ENCODE results near the gene GADL1.

The GADL1 gene

DNA sequence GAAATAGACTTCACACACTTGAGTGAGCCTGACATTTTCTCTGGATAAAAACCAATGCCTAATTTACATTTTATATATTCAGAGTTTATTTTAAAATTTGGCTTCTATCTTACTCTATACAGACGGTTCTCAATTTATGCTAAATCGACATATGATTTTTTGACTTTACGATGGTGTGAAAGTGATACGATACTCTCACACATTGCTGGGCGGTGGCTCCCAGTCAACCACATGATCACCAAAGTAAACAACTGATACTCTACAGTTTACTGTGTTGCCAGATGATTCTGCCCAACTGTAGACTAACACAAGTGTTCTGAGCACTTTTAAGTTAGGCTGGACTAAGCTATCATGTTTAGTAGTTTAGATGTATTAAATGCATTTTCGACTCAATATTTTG, 25.1 kb upstream of the GADL1 start:
- Histone ChIP-seq H3K79me2 (ENCODE audit: insufficient read depth, low read length) (no peaks in the 10 kb centered on the region), H3K27me3 (ENCODE audit: low read length) (no peaks in the 10 kb centered on the region), H3K27ac (ENCODE audit: low read depth, low read length) (no peak overlapping the region), H3K36me3 (ENCODE audit: low read length) (no peaks in the 10 kb centered on the region), H3K4me3 (ENCODE audit: insufficient read depth, low read length, poor library complexity, severe bottlenecking) (no peak overlapping the region), H3K9ac (ENCODE audit: low read length) (no peak overlapping the region), H3F3A (ENCODE audit: insufficient read depth) (no peaks in the 10 kb centered on the region), H2AFZ (ENCODE audit: low read depth, low read length, severe bottlenecking) (no peak overlapping the region), H3K4me2 (ENCODE audit: low read depth, low read length, poor library complexity, severe bottlenecking) (no peak overlapping the region), H3K9me2 (replicated peaks; ENCODE audit: insufficient read depth, low read length) (no peaks in the 10 kb centered on the region), H3K9me3 (ENCODE audit: insufficient read depth, low read length) (no peaks in the 10 kb centered on the region), H4K20me1 (ENCODE audit: low read depth, low read length) (no peaks in the 10 kb centered on the region)
- no peak for TF ChIP-seq EZH2phosphoT487 (conservative IDR thresholded peaks at IDR 0.05; ENCODE audit: low read length)
- TF ChIP-seq, protein P1, sequence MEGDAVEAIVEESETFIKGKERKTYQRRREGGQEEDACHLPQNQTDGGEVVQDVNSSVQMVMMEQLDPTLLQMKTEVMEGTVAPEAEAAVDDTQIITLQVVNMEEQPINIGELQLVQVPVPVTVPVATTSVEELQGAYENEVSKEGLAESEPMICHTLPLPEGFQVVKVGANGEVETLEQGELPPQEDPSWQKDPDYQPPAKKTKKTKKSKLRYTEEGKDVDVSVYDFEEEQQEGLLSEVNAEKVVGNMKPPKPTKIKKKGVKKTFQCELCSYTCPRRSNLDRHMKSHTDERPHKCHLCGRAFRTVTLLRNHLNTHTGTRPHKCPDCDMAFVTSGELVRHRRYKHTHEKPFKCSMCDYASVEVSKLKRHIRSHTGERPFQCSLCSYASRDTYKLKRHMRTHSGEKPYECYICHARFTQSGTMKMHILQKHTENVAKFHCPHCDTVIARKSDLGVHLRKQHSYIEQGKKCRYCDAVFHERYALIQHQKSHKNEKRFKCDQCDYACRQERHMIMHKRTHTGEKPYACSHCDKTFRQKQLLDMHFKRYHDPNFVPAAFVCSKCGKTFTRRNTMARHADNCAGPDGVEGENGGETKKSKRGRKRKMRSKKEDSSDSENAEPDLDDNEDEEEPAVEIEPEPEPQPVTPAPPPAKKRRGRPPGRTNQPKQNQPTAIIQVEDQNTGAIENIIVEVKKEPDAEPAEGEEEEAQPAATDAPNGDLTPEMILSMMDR (IDR thresholded peaks at IDR 0.05; ENCODE audit: insufficient read depth, low read length, poor library complexity, severe bottlenecking) = no peak

DNA sequence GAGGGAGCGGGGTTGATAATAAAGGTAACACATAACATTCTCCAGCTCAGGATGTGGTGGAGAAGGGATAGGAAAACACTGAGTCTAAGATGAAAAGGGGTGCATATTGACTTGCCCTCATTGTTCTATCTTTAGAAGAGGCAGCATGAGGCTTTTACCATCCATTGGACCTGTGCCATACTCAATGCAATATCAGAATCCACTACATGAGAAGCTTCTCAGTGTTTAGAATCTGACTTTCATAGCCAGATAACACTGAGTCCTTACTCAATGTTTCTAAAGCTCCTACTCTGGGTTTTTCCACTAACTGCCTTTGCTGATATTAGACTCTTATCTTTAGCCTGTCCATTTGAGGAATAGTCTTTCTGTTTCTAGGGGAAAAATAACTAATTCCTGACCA, 24.3 kb upstream of the GADL1 start:
- Histone ChIP-seq H3K4me3 (ENCODE audit: insufficient read depth, low read length, poor library complexity, severe bottlenecking) (no peak overlapping the region), H3F3A (ENCODE audit: insufficient read depth) (no peaks in the 10 kb centered on the region), H3K9ac (ENCODE audit: low read length) (no peak overlapping the region), H3K4me2 (ENCODE audit: low read depth, low read length, poor library complexity, severe bottlenecking) (no peak overlapping the region), H3K79me2 (ENCODE audit: insufficient read depth, low read length) (no peaks in the 10 kb centered on the region), H3K36me3 (ENCODE audit: low read length) (no peaks in the 10 kb centered on the region), H3K9me2 (replicated peaks; ENCODE audit: insufficient read depth, low read length) (no peaks in the 10 kb centered on the region), H2AFZ (ENCODE audit: low read depth, low read length, severe bottlenecking) (no peak overlapping the region), H4K20me1 (ENCODE audit: low read depth, low read length) (no peaks in the 10 kb centered on the region), H3K9me3 (ENCODE audit: insufficient read depth, low read length) (no peaks in the 10 kb centered on the region), H3K27ac (ENCODE audit: low read depth, low read length) (no peak overlapping the region), H3K27me3 (ENCODE audit: low read length) (no peaks in the 10 kb centered on the region)
- TF ChIP-seq, protein P1 (IDR thresholded peaks at IDR 0.05; ENCODE audit: insufficient read depth, low read length, poor library complexity, severe bottlenecking) = no peak
- TF ChIP-seq EZH2phosphoT487 (conservative IDR thresholded peaks at IDR 0.05; ENCODE audit: low read length) = no peak

DNA sequence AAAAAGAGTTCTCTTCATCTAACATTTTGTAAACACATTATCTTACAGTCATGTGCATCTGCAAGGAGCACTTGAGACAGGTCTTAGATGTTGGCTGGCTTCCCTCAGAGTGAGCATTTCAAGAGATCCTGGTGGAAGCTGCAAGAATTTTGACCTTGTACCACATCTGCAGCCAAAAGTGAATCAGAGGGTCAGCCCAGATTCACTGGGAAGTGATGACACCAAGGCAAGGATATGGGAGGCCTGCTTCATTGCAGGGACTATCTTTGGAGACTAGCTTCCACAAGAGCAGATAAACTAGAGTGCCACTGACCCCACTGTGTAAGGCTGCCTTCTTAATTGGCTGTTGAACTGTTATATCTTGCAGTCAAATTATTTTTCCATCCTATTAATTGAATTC, 21.3 kb upstream of the GADL1 start:
- Histone ChIP-seq H3F3A (ENCODE audit: insufficient read depth) (no peaks in the 10 kb centered on the region), H2AFZ (ENCODE audit: low read depth, low read length, severe bottlenecking) (no peak overlapping the region), H3K4me3 (ENCODE audit: insufficient read depth, low read length, poor library complexity, severe bottlenecking) (no peak overlapping the region), H3K9me2 (replicated peaks; ENCODE audit: insufficient read depth, low read length) (no peaks in the 10 kb centered on the region), H3K27ac (ENCODE audit: low read depth, low read length) (no peak overlapping the region), H3K4me2 (ENCODE audit: low read depth, low read length, poor library complexity, severe bottlenecking) (no peak overlapping the region), H4K20me1 (ENCODE audit: low read depth, low read length) (no peaks in the 10 kb centered on the region), H3K79me2 (ENCODE audit: insufficient read depth, low read length) (no peaks in the 10 kb centered on the region), H3K9me3 (ENCODE audit: insufficient read depth, low read length) (no peaks in the 10 kb centered on the region), H3K9ac (ENCODE audit: low read length) (no peak overlapping the region), H3K36me3 (ENCODE audit: low read length) (no peaks in the 10 kb centered on the region), H3K27me3 (ENCODE audit: low read length) (no peaks in the 10 kb centered on the region)
- TF ChIP-seq EZH2phosphoT487 (conservative IDR thresholded peaks at IDR 0.05; ENCODE audit: low read length) = no peak
- TF ChIP-seq, protein P1 (IDR thresholded peaks at IDR 0.05; ENCODE audit: insufficient read depth, low read length, poor library complexity, severe bottlenecking) = no peak
